Liver (tissue), 9 donors: ENCODE results near the gene PPP1R18. TPM values are rescaled to one million over a fixed set of nuclear protein-coding genes. Genes with fewer than 3 reads are reported as not detected.

Source experiments
- DNase-seq: peaks from one replicate; pipeline ENCODE4 v3.0.0-alpha.2; 2017; ENCODE audit warnings: low spot score
- H3K27ac ChIP-seq, 2 donors: one replicate each; pipeline ENCODE4 v1.7.0; 2013; ENCODE audit warnings: inconsistent platforms in 2 of 2, low read length in 2 of 2, control low read depth in 1 of 2, low read depth in 1 of 2, mild to moderate bottlenecking in 1 of 2
- H3K27me3 ChIP-seq, 4 donors: one replicate each; pipeline versions ENCODE4 v1.6.1 to v1.7.0; 2013; ENCODE audit warnings: low read length in 3 of 4, inconsistent platforms in 1 of 4, mild to moderate bottlenecking in 1 of 4, moderate library complexity in 1 of 4; ENCODE audit not compliant: control insufficient read depth in 4 of 4, insufficient read depth in 4 of 4
- H3K36me3 ChIP-seq, 4 donors: one replicate each; pipeline versions ENCODE4 v1.6.1 to v1.7.0; 2013; ENCODE audit warnings: low read length in 3 of 4, mild to moderate bottlenecking in 3 of 4, low read depth in 1 of 4, moderate library complexity in 1 of 4; ENCODE audit not compliant: control insufficient read depth in 4 of 4, insufficient read depth in 3 of 4
- H3K4me1 ChIP-seq, 4 donors: one replicate each; pipeline versions ENCODE4 v1.6.1 to v1.7.0; 2013; ENCODE audit warnings: low read length in 3 of 4, mild to moderate bottlenecking in 3 of 4, moderate library complexity in 1 of 4; ENCODE audit not compliant: control insufficient read depth in 4 of 4, insufficient read depth in 4 of 4
- H3K4me3 ChIP-seq, 3 donors: one replicate each; pipeline versions ENCODE4 v1.6.1 to v1.7.0; 2013; ENCODE audit warnings: low read length in 3 of 3, control low read depth in 1 of 3, low read depth in 1 of 3, mild to moderate bottlenecking in 1 of 3
- H3K9ac ChIP-seq, 2 donors: one replicate each; pipeline ENCODE4 v1.7.0; 2013; ENCODE audit warnings: low read length in 2 of 2, mild to moderate bottlenecking in 2 of 2, moderate library complexity in 2 of 2, control low read depth in 1 of 2, low read depth in 1 of 2
- H3K9me3 ChIP-seq, 4 donors: one replicate each; pipeline versions ENCODE4 v1.6.1 to v1.7.0; 2013; ENCODE audit warnings: low read length in 3 of 4; ENCODE audit not compliant: control insufficient read depth in 4 of 4
- EGR1 ChIP-seq, 2 donors: IDR thresholded peaks; 2 replicates each; pipeline ENCODE4 v1.6.1; 2016 to 2018; ENCODE audit warnings: antibody characterized with exemption in 2 of 2, low read depth in 2 of 2
- FOXA1 ChIP-seq: IDR thresholded peaks from 2 replicates; pipeline ENCODE4 v1.6.1; 2016; ENCODE audit warnings: antibody characterized with exemption
- FOXA2 ChIP-seq: IDR thresholded peaks from 2 replicates; pipeline ENCODE4 v1.6.1; 2016; ENCODE audit warnings: antibody characterized with exemption
- GABPA ChIP-seq, 2 donors: IDR thresholded peaks in 1 of 2; conservative IDR thresholded peaks in 1 of 2; 2 replicates each; pipeline ENCODE4 v1.6.1; 2016; ENCODE audit warnings: antibody characterized with exemption in 2 of 2, mild to moderate bottlenecking in 1 of 2, moderate library complexity in 1 of 2
- HNF4A ChIP-seq, 2 donors: conservative IDR thresholded peaks; 2 replicates each; pipeline ENCODE4 v1.6.1; 2016; ENCODE audit warnings: antibody characterized with exemption in 2 of 2, mild to moderate bottlenecking in 2 of 2
- HNF4G ChIP-seq: IDR thresholded peaks from 2 replicates; pipeline ENCODE4 v1.6.1; 2016; ENCODE audit warnings: antibody characterized with exemption
- JUND ChIP-seq, 2 donors: IDR thresholded peaks; 2 replicates each; pipeline ENCODE4 v1.6.1; 2016; ENCODE audit warnings: antibody characterized with exemption in 2 of 2
- NR2F2 ChIP-seq: IDR thresholded peaks from 2 replicates; pipeline ENCODE4 v1.6.1; 2016; ENCODE audit warnings: antibody characterized with exemption
- RAD21 ChIP-seq, 2 donors: IDR thresholded peaks; 2 replicates each; pipeline ENCODE4 v1.6.1; 2016; ENCODE audit warnings: antibody characterized with exemption in 2 of 2, mild to moderate bottlenecking in 2 of 2
- SP1 ChIP-seq: IDR thresholded peaks from 2 replicates; pipeline ENCODE4 v1.6.1; 2018; ENCODE audit warnings: antibody characterized with exemption, mild to moderate bottlenecking
- YY1 ChIP-seq: IDR thresholded peaks from 2 replicates; pipeline ENCODE4 v1.6.1; 2016; ENCODE audit warnings: antibody characterized with exemption, mild to moderate bottlenecking
- WGBS: extraction: QIAGEN DNeasy Blood & Tissue Kit; methylation state at CpG from one replicate; pipeline ENCODE4 v1.1.7; 2013; 5-methylcytosine and 5-hydroxymethylcytosine counted together
- polyA plus RNA-seq, 2 donors: library from polyadenylated mRNA; stranded (reverse) in 1 of 2; unstranded in 1 of 2; fragments of 200-250 nt in 1 of 2; fragments of >200 nt in 1 of 2; fragmentation: Nextera tagmentation in 1 of 2; extraction: Ambion mirVana in 1 of 2; gene quantifications; one replicate each; pipeline versions ENCODE4 v1.2.1 to v1.2.3, GENCODE V29; 2013 to 2015
- total RNA-seq, 2 donors: library from RNA; depleted of rRNA; stranded (reverse); fragments of >200 nt; gene quantifications; one replicate each; pipeline ENCODE4 v1.2.3, GENCODE V29; 2014
- TF ChIP-seq, protein P1 (sequence below): fragments of 150-350 bp; IDR thresholded peaks from 2 replicates; pipeline ENCODE4 v1.5.1; 2017; ENCODE audit warnings: improper control_type of control experiment, low read depth, low read length; ENCODE audit not compliant: missing input control
- TF ChIP-seq, protein P2 (sequence below): IDR thresholded peaks from 2 replicates; pipeline ENCODE4 v1.6.1; 2016; ENCODE audit warnings: antibody characterized with exemption
- TF ChIP-seq, protein P3 (sequence below): IDR thresholded peaks from 2 replicates; pipeline ENCODE4 v1.6.1; 2016; ENCODE audit warnings: antibody characterized with exemption
- TF ChIP-seq, protein P4 (sequence below): IDR thresholded peaks from 2 replicates; pipeline ENCODE4 v1.6.1; 2016; ENCODE audit warnings: antibody characterized with exemption, mild to moderate bottlenecking
- TF ChIP-seq, protein P5 (sequence below): IDR thresholded peaks from 2 replicates; pipeline ENCODE4 v1.6.1; 2016; ENCODE audit warnings: antibody characterized with exemption
- donor health status: healthy.
- donor health status: healthy.
- donor health status: healthy.
- donor health status: healthy.
- donor health status: healthy.

PPP1R18 gene
- total and polyA plus RNA-seq, 4 donors: 7.4 to 17.4 (median 11.5) TPM

DNA sequence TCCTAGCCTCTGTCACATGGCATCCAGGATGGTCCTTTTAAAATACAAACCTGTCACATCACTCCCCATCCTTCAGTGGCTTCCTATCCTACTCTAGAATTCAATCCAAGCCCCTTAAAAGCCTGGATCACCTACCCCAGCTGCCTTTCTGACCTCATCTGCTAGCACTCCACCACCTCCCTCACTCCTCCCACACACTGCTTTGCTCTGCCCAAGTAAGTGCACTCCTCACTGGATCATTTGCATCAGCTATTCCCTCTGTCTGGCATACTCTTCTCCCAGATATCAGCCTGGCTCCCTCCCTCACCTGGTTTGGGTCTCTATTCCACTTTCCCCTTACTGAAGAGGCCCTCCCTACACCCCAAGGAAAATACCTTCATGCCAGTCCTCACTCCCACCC, 29.0 kb downstream of the PPP1R18 start:
- TF ChIP-seq HNF4G (no peak), RAD21 (IDR thresholded peaks at IDR 0.05) (no peak), JUND (IDR thresholded peaks at IDR 0.05) (no peak), HNF4A (conservative IDR thresholded peaks at IDR 0.05) (no peak), YY1 (no peak), FOXA1 (no peak), GABPA (IDR thresholded peaks at IDR 0.05 in 1 of 2, conservative IDR thresholded peaks at IDR 0.05 in 1 of 2) (no peak)
- TF ChIP-seq, protein P1, sequence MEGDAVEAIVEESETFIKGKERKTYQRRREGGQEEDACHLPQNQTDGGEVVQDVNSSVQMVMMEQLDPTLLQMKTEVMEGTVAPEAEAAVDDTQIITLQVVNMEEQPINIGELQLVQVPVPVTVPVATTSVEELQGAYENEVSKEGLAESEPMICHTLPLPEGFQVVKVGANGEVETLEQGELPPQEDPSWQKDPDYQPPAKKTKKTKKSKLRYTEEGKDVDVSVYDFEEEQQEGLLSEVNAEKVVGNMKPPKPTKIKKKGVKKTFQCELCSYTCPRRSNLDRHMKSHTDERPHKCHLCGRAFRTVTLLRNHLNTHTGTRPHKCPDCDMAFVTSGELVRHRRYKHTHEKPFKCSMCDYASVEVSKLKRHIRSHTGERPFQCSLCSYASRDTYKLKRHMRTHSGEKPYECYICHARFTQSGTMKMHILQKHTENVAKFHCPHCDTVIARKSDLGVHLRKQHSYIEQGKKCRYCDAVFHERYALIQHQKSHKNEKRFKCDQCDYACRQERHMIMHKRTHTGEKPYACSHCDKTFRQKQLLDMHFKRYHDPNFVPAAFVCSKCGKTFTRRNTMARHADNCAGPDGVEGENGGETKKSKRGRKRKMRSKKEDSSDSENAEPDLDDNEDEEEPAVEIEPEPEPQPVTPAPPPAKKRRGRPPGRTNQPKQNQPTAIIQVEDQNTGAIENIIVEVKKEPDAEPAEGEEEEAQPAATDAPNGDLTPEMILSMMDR: no peak
- TF ChIP-seq, protein P2, sequence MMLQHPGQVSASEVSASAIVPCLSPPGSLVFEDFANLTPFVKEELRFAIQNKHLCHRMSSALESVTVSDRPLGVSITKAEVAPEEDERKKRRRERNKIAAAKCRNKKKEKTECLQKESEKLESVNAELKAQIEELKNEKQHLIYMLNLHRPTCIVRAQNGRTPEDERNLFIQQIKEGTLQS: no peak
- TF ChIP-seq, protein P3, sequence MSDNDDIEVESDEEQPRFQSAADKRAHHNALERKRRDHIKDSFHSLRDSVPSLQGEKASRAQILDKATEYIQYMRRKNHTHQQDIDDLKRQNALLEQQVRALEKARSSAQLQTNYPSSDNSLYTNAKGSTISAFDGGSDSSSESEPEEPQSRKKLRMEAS: no peak
- TF ChIP-seq, protein P4, sequence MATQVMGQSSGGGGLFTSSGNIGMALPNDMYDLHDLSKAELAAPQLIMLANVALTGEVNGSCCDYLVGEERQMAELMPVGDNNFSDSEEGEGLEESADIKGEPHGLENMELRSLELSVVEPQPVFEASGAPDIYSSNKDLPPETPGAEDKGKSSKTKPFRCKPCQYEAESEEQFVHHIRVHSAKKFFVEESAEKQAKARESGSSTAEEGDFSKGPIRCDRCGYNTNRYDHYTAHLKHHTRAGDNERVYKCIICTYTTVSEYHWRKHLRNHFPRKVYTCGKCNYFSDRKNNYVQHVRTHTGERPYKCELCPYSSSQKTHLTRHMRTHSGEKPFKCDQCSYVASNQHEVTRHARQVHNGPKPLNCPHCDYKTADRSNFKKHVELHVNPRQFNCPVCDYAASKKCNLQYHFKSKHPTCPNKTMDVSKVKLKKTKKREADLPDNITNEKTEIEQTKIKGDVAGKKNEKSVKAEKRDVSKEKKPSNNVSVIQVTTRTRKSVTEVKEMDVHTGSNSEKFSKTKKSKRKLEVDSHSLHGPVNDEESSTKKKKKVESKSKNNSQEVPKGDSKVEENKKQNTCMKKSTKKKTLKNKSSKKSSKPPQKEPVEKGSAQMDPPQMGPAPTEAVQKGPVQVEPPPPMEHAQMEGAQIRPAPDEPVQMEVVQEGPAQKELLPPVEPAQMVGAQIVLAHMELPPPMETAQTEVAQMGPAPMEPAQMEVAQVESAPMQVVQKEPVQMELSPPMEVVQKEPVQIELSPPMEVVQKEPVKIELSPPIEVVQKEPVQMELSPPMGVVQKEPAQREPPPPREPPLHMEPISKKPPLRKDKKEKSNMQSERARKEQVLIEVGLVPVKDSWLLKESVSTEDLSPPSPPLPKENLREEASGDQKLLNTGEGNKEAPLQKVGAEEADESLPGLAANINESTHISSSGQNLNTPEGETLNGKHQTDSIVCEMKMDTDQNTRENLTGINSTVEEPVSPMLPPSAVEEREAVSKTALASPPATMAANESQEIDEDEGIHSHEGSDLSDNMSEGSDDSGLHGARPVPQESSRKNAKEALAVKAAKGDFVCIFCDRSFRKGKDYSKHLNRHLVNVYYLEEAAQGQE: no peak
- no peak for DNase-seq
- peaks cover 0 to 8% (median 3%) of the 10 kb centered on the region in 4 donors for H3K4me1 ChIP-seq
- H3K9ac ChIP-seq: no peak overlapping the region
- H3K9me3 ChIP-seq: no peaks in the 10 kb centered on the region
- no peak overlapping the region for H3K27ac ChIP-seq
- no peaks in the 10 kb centered on the region for H3K27me3 ChIP-seq
- H3K4me3 ChIP-seq: no peak overlapping the region
- peaks cover 18 to 75% (median 59%) of the 10 kb centered on the region in 4 donors for H3K36me3 ChIP-seq

DNA sequence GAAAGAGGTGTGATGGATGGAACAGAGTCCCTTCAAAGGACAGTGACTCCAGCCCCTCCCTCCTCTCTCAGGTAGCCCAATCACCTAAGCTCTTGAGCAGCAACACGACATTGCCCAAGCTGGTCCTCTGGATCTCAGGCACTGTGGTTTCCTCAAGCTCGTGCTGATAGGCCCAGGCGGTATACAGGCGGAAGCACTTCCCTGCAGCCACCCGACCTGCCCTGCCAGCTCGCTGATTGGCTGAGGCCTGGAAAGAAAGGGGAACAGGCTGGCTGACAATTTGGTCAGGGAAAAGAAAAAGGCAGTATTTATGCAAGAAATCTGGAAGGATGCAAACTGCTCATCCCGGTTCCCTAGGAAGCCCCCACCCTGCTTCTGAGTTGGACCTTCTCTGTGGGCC, 29.9 kb downstream of the PPP1R18 start:
- 89% methylated on average over 7 of the region's 7 CpGs for WGBS
- H3K9me3 ChIP-seq: no peaks in the 10 kb centered on the region
- no peak overlapping the region for H3K4me3 ChIP-seq
- no peak for DNase-seq
- H3K9ac ChIP-seq: no peak overlapping the region
- H3K27me3 ChIP-seq: no peaks in the 10 kb centered on the region
- no peak overlapping the region for H3K27ac ChIP-seq
- peaks cover 0 to 8% (median 3%) of the 10 kb centered on the region in 4 donors for H3K4me1 ChIP-seq
- H3K36me3 ChIP-seq: peaks cover 16 to 73% (median 59%) of the 10 kb centered on the region in 4 donors
- TF ChIP-seq EGR1 (IDR thresholded peaks at IDR 0.05; ENCODE audit: low read depth in 2 of 2) (no peak), SP1 (no peak), RAD21 (IDR thresholded peaks at IDR 0.05) (no peak), FOXA1 (no peak), HNF4A (conservative IDR thresholded peaks at IDR 0.05) (no peak), YY1 (no peak), HNF4G (no peak), JUND (IDR thresholded peaks at IDR 0.05) (no peak), NR2F2 (no peak), GABPA (IDR thresholded peaks at IDR 0.05 in 1 of 2, conservative IDR thresholded peaks at IDR 0.05 in 1 of 2) (no peak), FOXA2 (no peak)
- TF ChIP-seq, protein P1: no peak
- TF ChIP-seq, protein P4: no peak
- TF ChIP-seq, protein P5, sequence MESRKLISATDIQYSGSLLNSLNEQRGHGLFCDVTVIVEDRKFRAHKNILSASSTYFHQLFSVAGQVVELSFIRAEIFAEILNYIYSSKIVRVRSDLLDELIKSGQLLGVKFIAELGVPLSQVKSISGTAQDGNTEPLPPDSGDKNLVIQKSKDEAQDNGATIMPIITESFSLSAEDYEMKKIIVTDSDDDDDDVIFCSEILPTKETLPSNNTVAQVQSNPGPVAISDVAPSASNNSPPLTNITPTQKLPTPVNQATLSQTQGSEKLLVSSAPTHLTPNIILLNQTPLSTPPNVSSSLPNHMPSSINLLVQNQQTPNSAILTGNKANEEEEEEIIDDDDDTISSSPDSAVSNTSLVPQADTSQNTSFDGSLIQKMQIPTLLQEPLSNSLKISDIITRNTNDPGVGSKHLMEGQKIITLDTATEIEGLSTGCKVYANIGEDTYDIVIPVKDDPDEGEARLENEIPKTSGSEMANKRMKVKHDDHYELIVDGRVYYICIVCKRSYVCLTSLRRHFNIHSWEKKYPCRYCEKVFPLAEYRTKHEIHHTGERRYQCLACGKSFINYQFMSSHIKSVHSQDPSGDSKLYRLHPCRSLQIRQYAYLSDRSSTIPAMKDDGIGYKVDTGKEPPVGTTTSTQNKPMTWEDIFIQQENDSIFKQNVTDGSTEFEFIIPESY: no peak
- TF ChIP-seq, protein P2: no peak
